SK-N-SH treated with all-trans-retinoic acid at 6 μM for 48 hours (cell line): ENCODE data around the gene NOD2.
A peak's percentile ranks its signal among the peaks of the same experiment; 100 is the strongest.

Source experiments
- ATAC-seq: fragments of 200-7000 bp; cut with Tn5 transposase; 3 replicates; pipeline ENCODE4 v1.9.1; 2020; ENCODE audit warnings: mild to moderate bottlenecking, moderate library complexity
- ARNTL ChIP-seq: fragments of 450-650 bp; formaldehyde crosslinking; IDR thresholded peaks from 2 replicates; pipeline ENCODE4 v1.5.0; 2020; ENCODE audit warnings: low read depth, mild to moderate bottlenecking, moderate library complexity, borderline replicate concordance
- BACH2 ChIP-seq: fragments of 250-450 bp; sonication (Bioruptor Pico); IDR thresholded peaks from 2 replicates; pipeline ENCODE4 v1.9.0; 2021; ENCODE audit warnings: mild to moderate bottlenecking, borderline replicate concordance
- CSDC2 ChIP-seq: fragments of 250-450 bp; sonication (Bioruptor Pico); IDR thresholded peaks from 2 replicates; pipeline ENCODE4 v1.5.0; 2020; ENCODE audit warnings: mild to moderate bottlenecking, moderate library complexity
- ESRRG ChIP-seq: fragments of 250-450 bp; sonication (Bioruptor Pico); IDR thresholded peaks from 2 replicates; pipeline ENCODE4 v1.6.1; 2021; ENCODE audit warnings: mild to moderate bottlenecking
- GLIS3 ChIP-seq: fragments of 250-450 bp; sonication (Bioruptor Pico); IDR thresholded peaks from 2 replicates; pipeline ENCODE4 v1.5.0; 2020; ENCODE audit warnings: mild to moderate bottlenecking, moderate library complexity
- OSR1 ChIP-seq: fragments of 250-450 bp; sonication (Bioruptor Pico); IDR thresholded peaks from 2 replicates; pipeline ENCODE4 v1.8.0; 2022; ENCODE audit warnings: moderate library complexity, mild to moderate bottlenecking, inconsistent platforms
- RARB ChIP-seq: fragments of 250-450 bp; sonication (Bioruptor Pico); IDR thresholded peaks from 2 replicates; pipeline ENCODE4 v1.8.0; 2021; ENCODE audit warnings: mild to moderate bottlenecking, moderate library complexity
- SNAI2 ChIP-seq: fragments of 250-450 bp; sonication (Bioruptor Pico); IDR thresholded peaks from 2 replicates; pipeline ENCODE4 v1.5.0; 2020; ENCODE audit warnings: mild to moderate bottlenecking, moderate library complexity
- TCF4 ChIP-seq: fragments of 250-450 bp; sonication (Bioruptor Pico); IDR thresholded peaks from 2 replicates; pipeline ENCODE4 v1.8.0; 2021; ENCODE audit warnings: mild to moderate bottlenecking, moderate library complexity, borderline replicate concordance
- TOX ChIP-seq: fragments of 250-450 bp; sonication (Bioruptor Pico); IDR thresholded peaks from 2 replicates; pipeline ENCODE4 v1.8.0; 2021; ENCODE audit warnings: mild to moderate bottlenecking, moderate library complexity, borderline replicate concordance
- ZC3H10 ChIP-seq: fragments of 250-450 bp; sonication (Bioruptor Pico); IDR thresholded peaks from 2 replicates; pipeline ENCODE4 v1.5.1; 2021; ENCODE audit warnings: mild to moderate bottlenecking, moderate library complexity
- ZFP3 ChIP-seq: fragments of 250-450 bp; sonication (Bioruptor Pico); IDR thresholded peaks from 2 replicates; pipeline ENCODE4 v1.5.0; 2020; ENCODE audit warnings: mild to moderate bottlenecking, moderate library complexity
- ZFP30 ChIP-seq: fragments of 450-650 bp; formaldehyde crosslinking; IDR thresholded peaks from 2 replicates; pipeline ENCODE4 v1.5.0; 2022; ENCODE audit warnings: mild to moderate bottlenecking, moderate library complexity
- ZNF565 ChIP-seq: fragments of 450-650 bp; formaldehyde crosslinking; conservative IDR thresholded peaks from 2 replicates; pipeline ENCODE4 v1.5.0; 2020; ENCODE audit warnings: low read depth, mild to moderate bottlenecking, moderate library complexity
- ZNF8 ChIP-seq: fragments of 450-650 bp; formaldehyde crosslinking; IDR thresholded peaks from 2 replicates; pipeline ENCODE4 v1.5.0; 2020; ENCODE audit warnings: mild to moderate bottlenecking, moderate library complexity
- TF ChIP-seq, protein P1 (sequence below): fragments of 250-450 bp; sonication (Bioruptor Pico); IDR thresholded peaks from 2 replicates; pipeline ENCODE4 v1.5.1; 2021; ENCODE audit warnings: mild to moderate bottlenecking, moderate library complexity
- TF ChIP-seq, protein P2 (sequence below): fragments of 250-450 bp; sonication (Bioruptor Pico); IDR thresholded peaks from 2 replicates; pipeline ENCODE4 v1.5.1; 2020; ENCODE audit warnings: low read depth, mild to moderate bottlenecking, moderate library complexity
- TF ChIP-seq, protein P3 (sequence below): fragments of 250-450 bp; sonication (Bioruptor Pico); IDR thresholded peaks from 2 replicates; pipeline ENCODE4 v1.5.0; 2020; ENCODE audit warnings: mild to moderate bottlenecking, moderate library complexity
- TF ChIP-seq, protein P4 (sequence below): fragments of 250-450 bp; sonication (Bioruptor Pico); IDR thresholded peaks from 2 replicates; pipeline ENCODE4 v1.8.0; 2021; ENCODE audit warnings: low read depth, mild to moderate bottlenecking, moderate library complexity, borderline replicate concordance

Gene NOD2

DNA sequence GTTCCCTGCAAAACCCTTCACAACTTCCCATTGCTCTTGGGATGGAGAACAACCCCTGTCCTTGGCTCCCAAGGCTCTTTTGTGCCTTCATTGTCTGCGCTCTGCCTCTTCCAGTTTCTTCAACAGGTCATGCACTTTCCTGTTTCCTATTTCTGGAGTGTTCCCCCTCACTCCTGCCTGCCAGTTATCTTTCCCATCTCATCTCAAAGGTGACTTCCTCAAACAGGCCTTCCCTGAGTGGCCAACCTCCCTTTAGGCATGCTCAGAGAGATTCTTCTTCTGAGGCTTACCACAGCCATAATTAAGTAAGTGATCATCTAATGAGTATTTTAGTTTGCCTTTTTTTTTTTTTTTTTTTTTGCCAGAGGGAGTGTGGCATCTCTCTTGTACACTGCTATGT is 45.6 kb downstream of the NOD2 start:
- ATAC-seq: no peak
- TF ChIP-seq ZNF565 (CRISPR knock-in tag) (no peak), TCF4 (CRISPR knock-in tag) (no peak), GLIS3 (CRISPR knock-in tag) (no peak)
- TF ChIP-seq, protein P1, sequence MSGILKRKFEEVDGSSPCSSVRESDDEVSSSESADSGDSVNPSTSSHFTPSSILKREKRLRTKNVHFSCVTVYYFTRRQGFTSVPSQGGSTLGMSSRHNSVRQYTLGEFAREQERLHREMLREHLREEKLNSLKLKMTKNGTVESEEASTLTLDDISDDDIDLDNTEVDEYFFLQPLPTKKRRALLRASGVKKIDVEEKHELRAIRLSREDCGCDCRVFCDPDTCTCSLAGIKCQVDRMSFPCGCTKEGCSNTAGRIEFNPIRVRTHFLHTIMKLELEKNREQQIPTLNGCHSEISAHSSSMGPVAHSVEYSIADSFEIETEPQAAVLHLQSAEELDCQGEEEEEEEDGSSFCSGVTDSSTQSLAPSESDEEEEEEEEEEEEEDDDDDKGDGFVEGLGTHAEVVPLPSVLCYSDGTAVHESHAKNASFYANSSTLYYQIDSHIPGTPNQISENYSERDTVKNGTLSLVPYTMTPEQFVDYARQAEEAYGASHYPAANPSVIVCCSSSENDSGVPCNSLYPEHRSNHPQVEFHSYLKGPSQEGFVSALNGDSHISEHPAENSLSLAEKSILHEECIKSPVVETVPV (CRISPR knock-in tag): no peak
- TF ChIP-seq, protein P2, sequence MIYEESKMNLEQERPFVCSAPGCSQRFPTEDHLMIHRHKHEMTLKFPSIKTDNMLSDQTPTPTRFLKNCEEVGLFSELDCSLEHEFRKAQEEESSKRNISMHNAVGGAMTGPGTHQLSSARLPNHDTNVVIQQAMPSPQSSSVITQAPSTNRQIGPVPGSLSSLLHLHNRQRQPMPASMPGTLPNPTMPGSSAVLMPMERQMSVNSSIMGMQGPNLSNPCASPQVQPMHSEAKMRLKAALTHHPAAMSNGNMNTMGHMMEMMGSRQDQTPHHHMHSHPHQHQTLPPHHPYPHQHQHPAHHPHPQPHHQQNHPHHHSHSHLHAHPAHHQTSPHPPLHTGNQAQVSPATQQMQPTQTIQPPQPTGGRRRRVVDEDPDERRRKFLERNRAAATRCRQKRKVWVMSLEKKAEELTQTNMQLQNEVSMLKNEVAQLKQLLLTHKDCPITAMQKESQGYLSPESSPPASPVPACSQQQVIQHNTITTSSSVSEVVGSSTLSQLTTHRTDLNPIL: no peak

DNA sequence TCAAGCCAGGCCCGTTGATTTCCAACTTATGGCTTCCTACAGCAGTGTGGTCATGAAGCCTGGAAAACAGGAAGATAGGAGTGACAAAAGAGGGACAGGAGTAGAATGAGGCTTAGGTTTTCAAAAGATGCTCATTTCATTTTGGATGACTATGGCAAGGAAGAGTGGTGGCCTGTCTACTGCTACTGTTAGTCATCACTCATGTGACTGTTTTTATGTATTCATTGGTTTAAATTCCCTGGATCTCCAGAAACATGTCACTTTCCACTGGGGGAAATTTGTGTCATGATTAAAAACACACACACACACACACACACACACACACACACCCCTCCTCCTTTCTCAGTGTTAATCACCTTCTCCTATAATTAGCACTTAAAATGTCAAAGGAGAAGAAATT is 47.3 kb downstream of the NOD2 start:
- ATAC-seq: no peak
- TF ChIP-seq GLIS3 (CRISPR knock-in tag) (no peak), ZC3H10 (CRISPR knock-in tag) (no peak), ZFP3 (CRISPR knock-in tag) (no peak), TCF4 (CRISPR knock-in tag) (no peak), BACH2 (no peak), CSDC2 (CRISPR knock-in tag) (no peak), OSR1 (no peak), ESRRG (CRISPR knock-in tag) (no peak), SNAI2 (CRISPR knock-in tag) (no peak)
- TF ChIP-seq, protein P3, sequence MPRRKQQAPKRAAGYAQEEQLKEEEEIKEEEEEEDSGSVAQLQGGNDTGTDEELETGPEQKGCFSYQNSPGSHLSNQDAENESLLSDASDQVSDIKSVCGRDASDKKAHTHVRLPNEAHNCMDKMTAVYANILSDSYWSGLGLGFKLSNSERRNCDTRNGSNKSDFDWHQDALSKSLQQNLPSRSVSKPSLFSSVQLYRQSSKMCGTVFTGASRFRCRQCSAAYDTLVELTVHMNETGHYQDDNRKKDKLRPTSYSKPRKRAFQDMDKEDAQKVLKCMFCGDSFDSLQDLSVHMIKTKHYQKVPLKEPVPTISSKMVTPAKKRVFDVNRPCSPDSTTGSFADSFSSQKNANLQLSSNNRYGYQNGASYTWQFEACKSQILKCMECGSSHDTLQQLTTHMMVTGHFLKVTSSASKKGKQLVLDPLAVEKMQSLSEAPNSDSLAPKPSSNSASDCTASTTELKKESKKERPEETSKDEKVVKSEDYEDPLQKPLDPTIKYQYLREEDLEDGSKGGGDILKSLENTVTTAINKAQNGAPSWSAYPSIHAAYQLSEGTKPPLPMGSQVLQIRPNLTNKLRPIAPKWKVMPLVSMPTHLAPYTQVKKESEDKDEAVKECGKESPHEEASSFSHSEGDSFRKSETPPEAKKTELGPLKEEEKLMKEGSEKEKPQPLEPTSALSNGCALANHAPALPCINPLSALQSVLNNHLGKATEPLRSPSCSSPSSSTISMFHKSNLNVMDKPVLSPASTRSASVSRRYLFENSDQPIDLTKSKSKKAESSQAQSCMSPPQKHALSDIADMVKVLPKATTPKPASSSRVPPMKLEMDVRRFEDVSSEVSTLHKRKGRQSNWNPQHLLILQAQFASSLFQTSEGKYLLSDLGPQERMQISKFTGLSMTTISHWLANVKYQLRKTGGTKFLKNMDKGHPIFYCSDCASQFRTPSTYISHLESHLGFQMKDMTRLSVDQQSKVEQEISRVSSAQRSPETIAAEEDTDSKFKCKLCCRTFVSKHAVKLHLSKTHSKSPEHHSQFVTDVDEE (CRISPR knock-in tag): no peak
- TF ChIP-seq, protein P4, sequence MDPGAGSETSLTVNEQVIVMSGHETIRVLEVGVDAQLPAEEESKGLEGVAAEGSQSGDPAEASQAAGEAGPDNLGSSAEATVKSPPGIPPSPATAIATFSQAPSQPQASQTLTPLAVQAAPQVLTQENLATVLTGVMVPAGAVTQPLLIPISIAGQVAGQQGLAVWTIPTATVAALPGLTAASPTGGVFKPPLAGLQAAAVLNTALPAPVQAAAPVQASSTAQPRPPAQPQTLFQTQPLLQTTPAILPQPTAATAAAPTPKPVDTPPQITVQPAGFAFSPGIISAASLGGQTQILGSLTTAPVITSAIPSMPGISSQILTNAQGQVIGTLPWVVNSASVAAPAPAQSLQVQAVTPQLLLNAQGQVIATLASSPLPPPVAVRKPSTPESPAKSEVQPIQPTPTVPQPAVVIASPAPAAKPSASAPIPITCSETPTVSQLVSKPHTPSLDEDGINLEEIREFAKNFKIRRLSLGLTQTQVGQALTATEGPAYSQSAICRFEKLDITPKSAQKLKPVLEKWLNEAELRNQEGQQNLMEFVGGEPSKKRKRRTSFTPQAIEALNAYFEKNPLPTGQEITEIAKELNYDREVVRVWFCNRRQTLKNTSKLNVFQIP (CRISPR knock-in tag): no peak
- TF ChIP-seq, protein P2: no peak

DNA sequence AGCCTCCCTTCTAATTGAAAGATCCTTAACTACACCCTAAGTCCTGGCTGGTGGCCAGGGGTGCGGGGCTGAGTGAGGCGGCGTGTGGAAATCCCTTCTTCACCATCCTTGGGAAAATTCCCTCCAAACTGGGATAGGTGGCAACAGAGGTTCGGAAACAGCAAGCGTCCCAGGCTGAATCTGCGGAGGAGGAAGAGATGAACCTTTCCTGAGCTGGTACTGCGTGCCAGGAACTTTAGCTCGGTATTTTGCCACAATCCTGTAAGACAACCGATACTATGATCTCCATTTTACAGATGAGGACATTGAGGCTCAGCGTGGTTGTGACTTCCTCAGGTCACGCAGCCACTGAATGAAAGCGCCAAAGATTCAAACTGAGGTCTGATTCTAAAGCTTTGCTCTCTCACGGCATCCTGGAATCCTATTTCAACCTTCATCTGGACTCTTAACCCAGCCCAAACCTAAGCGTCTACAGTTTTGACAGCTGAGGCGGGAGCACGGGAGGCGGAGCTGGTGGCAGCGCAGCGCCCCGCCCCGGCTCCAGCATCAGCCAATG is 47.9 kb downstream of the NOD2 start:
- ATAC-seq: no peak
- no peak for TF ChIP-seq ZC3H10 (CRISPR knock-in tag)
- no peak for TF ChIP-seq SNAI2 (CRISPR knock-in tag)
- TF ChIP-seq, protein P1 (CRISPR knock-in tag): no peak
- no peak for TF ChIP-seq ESRRG (CRISPR knock-in tag)

DNA sequence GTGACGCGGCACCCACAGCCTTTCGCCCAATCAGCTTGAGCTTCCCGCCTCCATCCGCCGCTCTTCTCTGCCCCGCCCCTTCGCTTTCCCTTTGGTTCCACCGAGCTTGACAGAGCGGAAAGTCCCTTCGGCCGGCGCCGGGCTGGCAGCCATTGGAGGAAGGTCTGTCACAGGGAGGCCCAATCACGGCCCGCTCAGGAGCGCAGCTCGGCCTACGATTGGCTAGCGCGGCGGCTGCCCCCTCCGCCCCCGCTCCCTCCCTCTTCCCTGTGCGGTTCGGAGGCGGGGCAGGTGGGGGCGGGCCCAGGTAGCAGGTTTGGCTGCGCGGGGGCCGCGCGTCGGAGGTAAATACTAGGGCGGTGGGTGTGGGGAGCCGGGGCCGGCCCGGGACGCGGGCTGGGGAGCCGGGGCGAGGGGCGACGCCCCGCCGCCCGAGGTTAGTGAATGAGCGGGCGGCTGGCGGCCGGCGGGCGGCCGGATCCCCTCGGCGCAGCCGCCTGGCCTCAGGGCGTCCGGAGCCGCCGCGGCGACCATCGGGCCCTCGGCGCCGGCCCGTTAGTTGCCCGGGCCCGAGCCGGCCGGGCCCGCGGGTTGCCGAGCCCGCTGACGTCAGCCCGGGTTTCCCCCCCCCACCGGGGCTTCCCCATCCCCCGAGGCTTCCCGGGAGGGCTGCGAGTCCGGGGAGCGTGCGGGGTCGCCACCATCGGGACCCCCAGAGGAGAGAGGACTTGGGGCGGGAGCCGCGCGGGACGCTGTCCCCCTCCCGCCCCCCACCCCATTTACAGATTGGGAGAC is 48.6 kb downstream of the NOD2 start, which contains the start of gene CYLD:
TSS of gene CYLD (plus strand) at position 306 of the 795 bp plus-strand sequence. CDS start 7,613 bp downstream, outside the sequence.
- TF ChIP-seq TOX (CRISPR knock-in tag): no peak
- TF ChIP-seq, protein P3 (CRISPR knock-in tag): no peak
- TF ChIP-seq RARB (CRISPR knock-in tag): no peak
- TF ChIP-seq ZNF565 (CRISPR knock-in tag): no peak
- TF ChIP-seq ZFP3 (CRISPR knock-in tag): no peak
- TF ChIP-seq ZFP30 (CRISPR knock-in tag): no peak
- TF ChIP-seq GLIS3 (CRISPR knock-in tag): no peak
- TF ChIP-seq BACH2: no peak
- TF ChIP-seq ZNF8 (CRISPR knock-in tag): no peak
- TF ChIP-seq ARNTL (CRISPR knock-in tag): no peak
- no peak for TF ChIP-seq OSR1
- TF ChIP-seq, protein P2: no peak
- ATAC-seq: peak; percentile 99
